Peyer's patch (tissue), 4 donors: ENCODE data around the gene CTPS2.

Experiments
- CTCF ChIP-seq, 6 experiments: fragments of 450-650 bp in 4 of 6; fragments of 200-600 bp in 2 of 6; sonication (generic) in 1 of 6; IDR thresholded peaks; one replicate each; pipeline ENCODE4 v1.5.1; 2017 to 2019; ENCODE audit warnings: antibody characterized with exemption in 6 of 6, mild to moderate bottlenecking in 3 of 6, moderate library complexity in 1 of 6
- POLR2A ChIP-seq, 2 donors: fragments of 450-650 bp; IDR thresholded peaks; one replicate each; pipeline ENCODE4 v1.5.1; 2017; ENCODE audit warnings: antibody characterized with exemption in 2 of 2, mild to moderate bottlenecking in 2 of 2, moderate library complexity in 2 of 2

DNA sequence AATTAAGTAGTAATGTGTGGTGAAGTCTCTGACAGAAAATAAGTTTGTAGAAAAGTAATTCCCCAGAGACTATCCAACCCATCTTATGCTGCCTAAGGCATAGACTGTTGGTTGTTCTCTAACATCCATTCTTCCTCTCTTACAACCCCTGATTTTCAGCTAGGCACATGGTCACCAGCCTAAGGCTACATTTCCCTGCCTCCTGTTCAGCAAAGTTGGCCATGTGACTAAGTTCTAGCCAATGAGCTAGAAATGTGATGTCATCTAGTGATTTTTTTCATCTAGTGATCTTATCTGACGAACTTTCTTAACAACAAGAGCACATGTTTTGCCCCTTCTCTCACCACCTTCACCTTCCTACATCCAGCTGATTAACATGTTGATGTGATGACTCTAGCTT, 164.8 kb downstream of the CTPS2 start:
- TF ChIP-seq CTCF (IDR thresholded peaks at IDR 0.05), result no peak
- no peak for TF ChIP-seq POLR2A (IDR thresholded peaks at IDR 0.05)
